HG02981 (cell line): ENCODE data around the gene IL15.
"Not testable (repeated sequence)": the region's sequence is repeated elsewhere in the genome, so short reads cannot be mapped to it uniquely, and the experiment has no call there.

Experiments used
- ATAC-seq: cut with Tn5 transposase; IDR thresholded peaks from one replicate; pipeline ENCODE4 v1.9.1; 2021; ENCODE audit warnings: mild to moderate bottlenecking, moderate library complexity; ENCODE audit not compliant: unreplicated experiment

Gene IL15

GRCh38 chr4:141645611-141646340, 9.4 kb downstream of the IL15 start:
- peak; percentile 38 for ATAC-seq

- ATAC-seq, result no peak
These were observed 10.6 kb downstream of the IL15 start for GRCh38 chr4:141646969-141647368.

GRCh38 chr4:141647966-141648365, 11.6 kb downstream of the IL15 start:
- ATAC-seq, result no peak

- no peak for ATAC-seq
These were observed 15.9 kb downstream of the IL15 start for GRCh38 chr4:141652161-141652778.

DNA sequence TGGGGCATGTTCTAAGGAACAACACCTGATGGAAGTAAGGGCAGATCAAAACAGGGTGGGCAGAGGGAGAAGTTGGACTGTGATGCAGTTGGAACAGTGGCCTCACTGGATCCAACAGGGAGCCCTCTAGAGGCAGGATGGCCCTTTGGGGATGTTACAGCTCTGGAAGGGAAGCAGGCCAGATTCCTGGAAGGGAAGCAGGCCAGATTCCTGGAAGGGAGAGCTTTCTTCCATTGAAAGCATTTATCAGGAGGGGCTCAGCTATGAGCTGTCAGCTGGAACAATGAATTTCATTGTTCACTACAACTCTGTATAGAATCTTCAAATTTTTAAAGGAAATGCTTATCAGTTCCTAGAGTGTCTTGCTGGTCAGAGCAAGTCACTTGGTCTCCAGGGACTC, 17.7 kb downstream of the IL15 start:
- ATAC-seq, result no peak

DNA sequence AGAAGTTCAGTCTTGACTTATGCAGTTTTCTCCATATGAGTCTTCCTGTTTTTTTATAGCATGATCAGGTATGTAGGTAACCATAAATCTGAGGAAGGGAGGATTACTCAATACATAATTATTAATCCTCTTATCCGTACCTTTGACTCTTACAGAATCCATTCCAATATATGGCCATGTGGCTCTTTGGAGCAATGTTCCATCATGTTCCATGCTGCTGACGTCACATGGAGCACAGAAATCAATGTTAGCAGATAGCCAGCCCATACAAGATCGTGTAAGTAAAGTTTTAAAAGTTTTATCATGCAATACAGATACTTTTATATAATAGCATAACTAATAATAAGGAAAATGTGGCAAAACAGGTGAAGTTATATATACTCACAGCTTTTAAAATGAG, 19.6 kb downstream of the IL15 start:
- ATAC-seq, result no peak

GRCh38 chr4:141657550-141658250, 21.3 kb downstream of the IL15 start:
- no peak for ATAC-seq

GRCh38 chr4:141658309-141658708, 21.9 kb downstream of the IL15 start:
- ATAC-seq, result peak; percentile 74

DNA sequence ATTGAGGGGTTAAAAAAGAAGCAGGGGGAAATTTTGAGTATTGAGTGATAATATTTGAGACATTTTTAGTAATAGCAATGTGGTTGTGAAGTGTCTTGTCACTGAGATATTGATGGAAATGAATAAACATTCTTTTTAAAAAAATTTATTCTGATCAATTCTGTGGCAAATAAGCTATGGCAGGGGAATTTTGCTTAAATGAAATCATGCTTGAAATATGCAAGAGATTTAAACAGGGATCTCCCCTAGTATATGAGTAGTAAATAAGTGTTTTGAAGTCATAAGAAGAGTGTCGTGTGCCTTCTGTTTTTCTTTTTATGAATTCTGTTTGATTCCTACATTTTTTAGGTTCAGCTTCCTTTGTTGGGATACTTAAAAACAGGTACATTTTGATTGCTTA, 23.2 kb downstream of the IL15 start:
- ATAC-seq, result peak; percentile 38

- no peak for ATAC-seq
These were observed 24.5 kb downstream of the IL15 start for GRCh38 chr4:141660880-141661279.

- ATAC-seq, result no peak
These were observed 32.0 kb downstream of the IL15 start for GRCh38 chr4:141668200-141668910.

DNA sequence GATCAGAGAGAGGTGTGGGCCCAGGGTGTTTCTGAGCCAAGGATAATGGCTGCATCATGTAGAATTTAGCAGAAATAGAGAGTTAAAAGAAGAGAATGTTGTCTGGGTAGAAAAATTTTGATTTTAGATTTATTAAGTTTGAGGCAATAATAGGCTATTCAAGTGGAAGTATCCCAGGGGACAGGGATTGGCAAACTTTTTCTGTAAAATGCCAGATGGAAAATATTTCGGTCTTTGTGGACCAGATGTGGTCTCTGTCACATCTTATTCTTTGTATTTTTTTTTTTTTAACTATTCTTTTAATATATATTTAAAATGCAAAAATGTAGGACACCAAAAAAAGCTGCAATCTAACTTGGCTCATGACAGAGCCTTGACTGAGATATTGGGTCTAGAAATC, 33.1 kb downstream of the IL15 start:
- ATAC-seq, result no peak

DNA sequence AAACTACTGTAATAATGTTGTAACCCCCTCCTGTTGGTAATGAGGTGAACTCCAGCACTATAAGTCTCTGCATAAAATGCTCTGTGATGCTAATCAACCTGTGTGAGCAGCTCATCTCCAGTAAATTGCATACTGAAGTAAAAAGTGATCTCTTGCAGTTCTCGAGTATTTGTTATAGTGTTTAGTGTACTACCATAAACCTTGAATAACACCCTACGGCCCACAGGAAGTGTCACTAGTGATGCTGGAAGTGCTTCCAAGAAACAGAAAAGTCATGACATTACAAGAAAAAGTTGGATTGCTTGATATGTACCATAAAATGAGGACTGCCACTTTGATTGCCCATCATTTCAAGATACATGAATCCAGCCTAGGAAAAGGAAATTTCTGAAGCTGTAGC, 39.0 kb downstream of the IL15 start:
- no peak for ATAC-seq

- no peak for ATAC-seq
These were observed 39.8 kb downstream of the IL15 start for GRCh38 chr4:141676087-141676670.

DNA sequence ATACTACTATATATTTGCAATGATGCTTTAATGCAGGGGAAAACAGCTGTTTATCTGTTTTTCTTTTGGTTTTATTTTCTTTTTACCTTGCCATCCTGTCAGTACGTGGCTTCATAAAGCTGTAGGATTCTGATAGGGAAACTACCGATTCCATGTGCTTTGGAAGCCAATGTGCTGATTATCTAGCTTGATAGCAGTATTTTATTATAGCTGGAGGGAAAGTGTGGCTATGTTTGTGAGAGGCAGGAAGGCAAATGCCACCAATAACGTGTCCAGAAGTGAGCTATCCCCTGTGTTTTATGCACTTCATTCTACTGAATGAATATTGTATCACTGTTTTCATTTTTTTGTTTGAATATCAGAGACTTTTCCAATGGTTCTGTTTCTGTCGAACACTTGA, 43.7 kb downstream of the IL15 start:
- ATAC-seq, result no peak

GRCh38 chr4:141684785-141685184, 48.4 kb downstream of the IL15 start:
- no peak for ATAC-seq

DNA sequence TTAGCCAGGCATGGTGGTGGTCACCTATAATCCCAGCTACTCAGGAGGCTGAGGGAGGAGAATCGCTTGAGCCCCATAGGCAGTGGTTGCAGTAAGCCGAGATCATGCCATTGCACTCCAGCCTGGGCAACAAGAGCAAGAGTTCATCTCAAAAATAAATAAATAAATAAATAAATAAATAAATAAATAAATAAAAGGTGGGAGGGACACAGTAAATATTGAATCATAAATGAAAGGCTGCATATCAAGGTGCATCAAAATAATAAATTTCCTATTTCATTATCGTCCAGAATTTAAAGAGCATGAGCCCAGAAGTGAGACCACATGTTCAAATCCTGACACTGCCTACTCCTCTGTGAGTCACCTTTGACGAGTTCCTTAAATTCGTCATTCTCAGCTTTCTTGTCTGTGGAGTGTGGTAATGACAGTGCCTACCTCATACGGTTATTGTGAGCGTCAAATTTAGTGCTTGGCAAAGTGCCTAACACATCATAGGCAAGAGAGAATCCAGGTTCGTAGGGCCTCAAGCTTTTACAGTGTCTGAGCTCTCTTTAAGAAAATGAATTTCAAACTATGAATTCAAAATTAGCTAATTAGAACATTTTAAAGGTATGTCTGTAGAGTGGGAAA, 49.9 kb downstream of the IL15 start:
- ATAC-seq, result no peak

- no peak for ATAC-seq
These were observed 50.5 kb downstream of the IL15 start for GRCh38 chr4:141686879-141687278.

- ATAC-seq, result not testable (repeated sequence)
These were observed 53.4 kb downstream of the IL15 start for GRCh38 chr4:141689726-141690296.

- not testable (repeated sequence) for ATAC-seq
These were observed 54.9 kb downstream of the IL15 start for GRCh38 chr4:141691247-141691646.
